Effector memory CD4-positive, alpha-beta T cell (primary cell): ENCODE measurements around the gene R3HDM1.
"Not testable (repeated sequence)": the region's sequence is repeated elsewhere in the genome, so short reads cannot be mapped to it uniquely, and the experiment has no call there.

Experiments
- DNase-seq, 3 donors: peaks; one replicate each; pipeline ENCODE4 v3.0.0-alpha.2; 2020
- H3K27ac ChIP-seq: 2 replicates; pipeline ENCODE4 v1.7.0; 2013; ENCODE audit warnings: mild to moderate bottlenecking, low read length, moderate library complexity; ENCODE audit not compliant: insufficient read depth, poor library complexity, severe bottlenecking
- H3K27me3 ChIP-seq: replicated peaks from 2 replicates; pipeline ENCODE4 v1.7.0; 2013; ENCODE audit warnings: mild to moderate bottlenecking, low read length; ENCODE audit not compliant: insufficient read depth, control insufficient read depth, poor library complexity, severe bottlenecking
- H3K36me3 ChIP-seq: 2 replicates; pipeline ENCODE4 v1.7.0; 2013; ENCODE audit warnings: mild to moderate bottlenecking, low read length, moderate library complexity; ENCODE audit not compliant: control insufficient read depth, insufficient read depth
- H3K4me1 ChIP-seq: 2 replicates; pipeline ENCODE4 v1.7.0; 2013; ENCODE audit warnings: low read length, mild to moderate bottlenecking; ENCODE audit not compliant: control insufficient read depth, insufficient read depth, poor library complexity, severe bottlenecking
- H3K4me3 ChIP-seq: 2 replicates; pipeline ENCODE4 v1.7.0; 2013; ENCODE audit warnings: low read length, low read depth, mild to moderate bottlenecking; ENCODE audit not compliant: insufficient read depth, poor library complexity, severe bottlenecking
- H3K9me3 ChIP-seq: 2 replicates; pipeline ENCODE4 v1.7.0; 2013; ENCODE audit warnings: mild to moderate bottlenecking, low read length, moderate library complexity; ENCODE audit not compliant: control insufficient read depth

The R3HDM1 gene

GRCh38 chr2:135600915-135601314 lies 69.6 kb downstream of the R3HDM1 start:
- peaks cover 6% of the 10 kb centered on the region for H3K36me3 ChIP-seq
- no peak overlapping the region for H3K27ac ChIP-seq
- no peak overlapping the region for H3K4me3 ChIP-seq
- no peaks in the 10 kb centered on the region for H3K4me1 ChIP-seq
- H3K9me3 ChIP-seq: no peaks in the 10 kb centered on the region
- DNase-seq: no peak
- no peaks in the 10 kb centered on the region for H3K27me3 ChIP-seq

GRCh38 chr2:135603543-135603942 lies 72.3 kb downstream of the R3HDM1 start:
- Histone ChIP-seq H3K27me3 (no peaks in the 10 kb centered on the region), H3K36me3 (peaks cover 10% of the 10 kb centered on the region), H3K4me1 (no peaks in the 10 kb centered on the region), H3K9me3 (no peaks in the 10 kb centered on the region), H3K4me3 (no peak overlapping the region), H3K27ac (no peak overlapping the region)
- no peak for DNase-seq

- DNase-seq: no peak
- Histone ChIP-seq H3K36me3 (peaks cover 10% of the 10 kb centered on the region), H3K4me3 (no peak overlapping the region), H3K4me1 (no peaks in the 10 kb centered on the region), H3K9me3 (no peaks in the 10 kb centered on the region), H3K27ac (no peak overlapping the region), H3K27me3 (no peaks in the 10 kb centered on the region)
These were observed 76.3 kb downstream of the R3HDM1 start for GRCh38 chr2:135607561-135607960.

- H3K36me3 ChIP-seq: no peaks in the 10 kb centered on the region
- no peak overlapping the region for H3K27ac ChIP-seq
- no peaks in the 10 kb centered on the region for H3K27me3 ChIP-seq
- no peak for DNase-seq
- H3K9me3 ChIP-seq: no peaks in the 10 kb centered on the region
- H3K4me1 ChIP-seq: no peaks in the 10 kb centered on the region
- H3K4me3 ChIP-seq: no peak overlapping the region
These were observed 81.0 kb downstream of the R3HDM1 start for GRCh38 chr2:135612319-135612718.

GRCh38 chr2:135615404-135615803 lies 84.1 kb downstream of the R3HDM1 start:
- H3K9me3 ChIP-seq: no peaks in the 10 kb centered on the region
- no peaks in the 10 kb centered on the region for H3K36me3 ChIP-seq
- no peaks in the 10 kb centered on the region for H3K27me3 ChIP-seq
- no peak for DNase-seq
- no peak overlapping the region for H3K27ac ChIP-seq
- no peak overlapping the region for H3K4me3 ChIP-seq
- H3K4me1 ChIP-seq: no peaks in the 10 kb centered on the region

GRCh38 chr2:135617501-135618015 lies 86.3 kb downstream of the R3HDM1 start:
- Histone ChIP-seq H3K36me3 (no peaks in the 10 kb centered on the region), H3K27me3 (no peaks in the 10 kb centered on the region), H3K4me3 (no peak overlapping the region), H3K9me3 (no peaks in the 10 kb centered on the region), H3K27ac (no peak overlapping the region), H3K4me1 (no peaks in the 10 kb centered on the region)
- DNase-seq: no peak

- H3K36me3 ChIP-seq: no peaks in the 10 kb centered on the region
- DNase-seq: no peak
- H3K27me3 ChIP-seq: no peaks in the 10 kb centered on the region
- no peak overlapping the region for H3K4me3 ChIP-seq
- H3K27ac ChIP-seq: no peak overlapping the region
- no peaks in the 10 kb centered on the region for H3K9me3 ChIP-seq
- no peaks in the 10 kb centered on the region for H3K4me1 ChIP-seq
These were observed 88.9 kb downstream of the R3HDM1 start for GRCh38 chr2:135620198-135620597.

- Histone ChIP-seq H3K27ac (no peak overlapping the region), H3K36me3 (no peaks in the 10 kb centered on the region), H3K4me3 (no peak overlapping the region), H3K27me3 (no peaks in the 10 kb centered on the region), H3K4me1 (no peaks in the 10 kb centered on the region), H3K9me3 (no peaks in the 10 kb centered on the region)
- no peak for DNase-seq
These were observed 98.2 kb downstream of the R3HDM1 start for GRCh38 chr2:135629520-135629919.

GRCh38 chr2:135630034-135630433 lies 98.8 kb downstream of the R3HDM1 start:
- not testable (repeated sequence) for H3K27ac ChIP-seq, H3K36me3 ChIP-seq, H3K9me3 ChIP-seq, DNase-seq, H3K4me1 ChIP-seq, H3K27me3 ChIP-seq, H3K4me3 ChIP-seq

GRCh38 chr2:135630488-135630887 lies 99.2 kb downstream of the R3HDM1 start:
- peaks cover under 1% of the 10 kb centered on the region for H3K36me3 ChIP-seq
- H3K27me3 ChIP-seq: no peaks in the 10 kb centered on the region
- H3K4me1 ChIP-seq: no peaks in the 10 kb centered on the region
- no peak for DNase-seq
- no peak overlapping the region for H3K27ac ChIP-seq
- no peaks in the 10 kb centered on the region for H3K9me3 ChIP-seq
- H3K4me3 ChIP-seq: no peak overlapping the region

- H3K9me3 ChIP-seq: no peaks in the 10 kb centered on the region
- no peak overlapping the region for H3K27ac ChIP-seq
- DNase-seq: no peak
- H3K36me3 ChIP-seq: peaks cover 18% of the 10 kb centered on the region
- no peaks in the 10 kb centered on the region for H3K4me1 ChIP-seq
- no peak overlapping the region for H3K4me3 ChIP-seq
- no peaks in the 10 kb centered on the region for H3K27me3 ChIP-seq
These were observed 102.3 kb downstream of the R3HDM1 start for GRCh38 chr2:135633582-135633981.
